ENCODE measurements around the gene KCNJ3.

The KCNJ3 gene

DNA sequence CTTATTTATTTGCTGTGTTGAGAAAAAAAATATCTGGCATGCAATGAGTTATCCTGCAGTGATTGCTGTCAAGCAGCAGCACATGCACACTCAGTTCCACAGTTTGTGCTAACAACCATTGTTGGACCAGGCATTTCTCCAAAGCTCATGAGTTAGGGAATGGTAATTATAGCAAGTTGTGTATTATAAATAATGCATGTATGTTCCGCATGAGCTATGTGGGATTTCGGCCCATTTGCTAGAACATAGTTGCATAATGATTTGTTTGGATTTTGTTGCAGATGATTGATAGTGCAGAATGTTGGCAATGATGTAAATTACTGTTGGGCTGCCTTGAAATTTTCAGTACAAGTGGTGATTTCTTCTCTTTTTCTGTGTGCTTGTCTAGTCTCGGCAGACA lies 10.7 kb downstream of the KCNJ3 start:
- DNase-seq = no peak

DNA sequence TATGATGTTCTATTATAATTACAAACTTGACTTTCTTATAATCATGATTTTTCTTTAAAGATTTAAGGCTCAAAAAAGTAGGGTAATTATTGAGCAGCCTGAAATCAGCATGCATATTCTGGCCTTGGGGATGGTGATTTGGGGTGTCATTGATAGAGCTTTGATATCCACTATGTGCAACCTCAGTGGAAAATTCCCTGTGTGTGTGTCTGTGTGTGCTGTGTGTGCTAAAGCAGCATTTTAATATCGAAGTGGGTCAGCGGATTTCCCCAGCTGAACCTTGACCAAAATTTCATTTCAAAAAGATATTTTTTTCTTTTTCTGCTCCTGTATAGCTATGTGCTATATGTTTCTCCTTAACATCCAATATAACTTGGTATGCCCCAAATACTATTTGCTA lies 11.6 kb downstream of the KCNJ3 start:
- DNase-seq = no peak

DNA sequence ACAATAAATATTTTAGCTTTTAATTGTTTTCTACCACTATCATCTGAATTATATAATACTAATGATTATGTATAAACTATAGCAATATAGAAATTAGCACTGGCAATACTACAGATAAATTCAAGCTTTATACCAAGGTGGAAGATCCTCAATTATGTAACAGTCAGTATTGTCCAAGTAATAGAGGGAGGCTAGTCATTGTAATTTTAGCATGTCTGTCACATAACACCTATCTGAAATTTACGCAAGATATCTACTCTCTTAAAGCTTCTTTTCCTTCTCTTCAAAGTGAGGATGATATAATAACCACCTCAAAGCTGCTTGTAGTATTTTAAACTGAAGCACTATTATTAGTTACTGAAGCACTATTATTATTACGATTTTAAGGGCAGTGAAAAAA lies 12.2 kb downstream of the KCNJ3 start:
- no peak for DNase-seq

DNA sequence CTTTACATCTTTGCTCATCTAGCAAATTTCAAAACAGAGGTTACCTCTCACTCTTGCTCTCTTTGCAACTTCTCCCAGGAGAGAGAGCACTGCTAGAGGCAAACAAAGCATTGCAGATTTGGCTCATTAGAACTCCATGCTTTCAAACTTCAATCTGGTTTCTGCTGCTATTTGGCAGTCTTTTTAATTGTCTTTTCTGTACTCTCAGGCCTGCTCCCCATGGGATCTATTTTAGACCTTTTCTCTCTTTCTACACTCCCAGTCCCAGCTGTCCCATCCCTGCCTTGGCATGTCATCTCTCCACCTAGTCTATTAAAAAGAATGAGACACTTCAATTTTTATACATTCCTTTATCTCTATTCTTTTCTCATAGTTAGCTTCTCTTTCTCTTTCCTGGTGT lies 15.2 kb downstream of the KCNJ3 start:
- no peak for DNase-seq

DNA sequence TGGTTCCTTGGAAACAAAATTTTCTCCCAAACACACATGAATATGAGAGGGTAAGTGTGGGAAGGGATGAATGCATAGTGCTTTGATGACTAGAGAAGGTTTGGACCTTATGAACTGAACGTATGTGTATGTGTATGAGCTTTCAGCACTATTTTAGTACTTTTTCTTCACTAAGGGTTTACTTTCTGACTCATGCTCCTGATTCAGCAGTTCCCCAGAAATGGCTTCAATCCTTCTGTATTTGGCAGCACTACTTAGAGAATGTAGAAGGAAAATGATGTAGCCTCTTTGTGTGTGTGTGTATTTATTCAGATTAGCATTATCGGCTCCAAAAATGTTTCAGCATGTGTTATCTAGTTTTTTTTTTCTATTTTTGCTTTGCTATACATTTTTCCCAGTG lies 22.2 kb downstream of the KCNJ3 start:
- DNase-seq = no peak

DNA sequence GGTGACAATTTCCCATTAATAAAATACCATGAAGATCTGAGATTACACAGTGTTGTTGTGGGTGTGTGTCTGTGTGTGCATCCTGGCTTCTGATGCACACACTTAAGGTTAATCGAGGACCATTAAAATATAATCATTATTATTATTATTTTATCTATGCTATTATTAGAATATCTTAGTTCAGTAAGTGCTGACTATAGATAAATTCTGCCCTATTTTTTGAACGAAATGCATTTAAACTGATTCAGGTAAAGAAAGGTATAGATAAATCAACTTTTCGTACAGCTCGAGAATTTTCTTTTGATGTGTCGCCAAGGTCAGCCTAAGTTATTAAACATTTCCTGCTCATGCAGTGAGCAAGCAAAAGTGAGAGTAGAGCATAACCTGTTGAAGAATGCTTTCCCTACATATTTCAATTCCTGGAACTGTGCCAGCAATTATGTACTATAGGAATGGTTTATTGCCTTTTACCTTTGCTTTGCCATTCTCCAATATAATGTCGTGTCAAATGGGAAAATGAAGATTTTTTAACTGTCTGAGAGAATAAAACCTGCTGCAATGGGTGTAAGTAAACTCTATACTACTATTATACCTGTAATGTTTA lies 25.8 kb downstream of the KCNJ3 start:
- DNase-seq = no peak

DNA sequence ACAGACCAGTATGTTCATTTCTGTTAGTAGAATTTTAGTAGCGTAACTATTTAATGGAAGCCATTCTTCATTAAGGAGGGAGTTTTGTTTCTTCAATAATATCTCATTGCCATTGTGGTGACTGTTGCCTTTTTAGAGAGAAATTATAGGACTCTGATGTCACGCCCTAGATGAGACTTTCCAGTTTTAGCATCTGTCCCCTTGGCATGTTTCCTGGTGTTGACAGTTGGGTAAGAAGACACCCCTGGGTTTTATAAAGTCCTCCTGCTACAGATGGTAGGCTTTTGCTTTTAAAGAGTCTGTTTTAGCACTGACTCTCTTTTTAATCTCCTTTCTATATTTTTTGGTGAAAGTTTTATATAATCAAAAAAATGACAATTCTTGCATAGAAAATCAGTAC lies 41.9 kb downstream of the KCNJ3 start:
- DNase-seq = no peak

DNA sequence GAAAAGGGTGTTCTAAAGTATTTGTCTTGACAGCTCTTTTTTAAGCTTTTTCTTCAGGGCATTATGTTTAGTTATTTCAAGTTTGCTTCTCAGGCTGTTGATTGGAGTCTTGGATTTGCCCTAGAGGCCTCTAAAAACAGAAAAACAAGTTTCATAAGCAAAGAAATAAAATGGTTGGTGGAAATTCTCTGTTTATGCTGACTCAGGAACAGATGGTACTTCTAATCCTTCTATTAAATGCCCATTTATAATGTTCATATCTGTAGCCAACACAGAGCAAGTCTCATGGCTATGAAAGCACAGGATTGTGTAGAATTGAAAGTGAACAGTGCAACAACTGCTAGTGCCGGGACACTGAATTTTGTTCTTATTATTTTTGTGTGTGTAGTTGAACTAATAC lies 60.4 kb downstream of the KCNJ3 start:
- DNase-seq = no peak

DNA sequence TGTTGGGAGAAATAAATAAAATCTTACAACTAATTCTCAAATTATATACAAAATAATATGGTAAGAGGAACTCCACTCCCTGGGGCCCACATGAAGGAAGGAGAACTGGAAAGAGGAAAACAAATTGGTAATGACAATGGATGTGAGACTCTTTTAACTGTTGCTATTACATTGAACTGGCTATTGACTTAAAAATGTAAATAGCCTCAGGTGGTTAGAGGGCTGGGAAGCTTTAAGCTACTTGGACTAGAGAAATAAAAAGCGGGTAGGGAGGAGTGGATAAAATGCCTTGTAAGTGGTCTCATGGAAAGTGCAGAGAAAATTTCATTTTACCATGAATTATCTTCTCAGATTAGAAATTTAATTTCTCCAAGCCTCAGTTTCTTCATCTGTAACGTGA lies 64.1 kb downstream of the KCNJ3 start:
- DNase-seq = no peak

DNA sequence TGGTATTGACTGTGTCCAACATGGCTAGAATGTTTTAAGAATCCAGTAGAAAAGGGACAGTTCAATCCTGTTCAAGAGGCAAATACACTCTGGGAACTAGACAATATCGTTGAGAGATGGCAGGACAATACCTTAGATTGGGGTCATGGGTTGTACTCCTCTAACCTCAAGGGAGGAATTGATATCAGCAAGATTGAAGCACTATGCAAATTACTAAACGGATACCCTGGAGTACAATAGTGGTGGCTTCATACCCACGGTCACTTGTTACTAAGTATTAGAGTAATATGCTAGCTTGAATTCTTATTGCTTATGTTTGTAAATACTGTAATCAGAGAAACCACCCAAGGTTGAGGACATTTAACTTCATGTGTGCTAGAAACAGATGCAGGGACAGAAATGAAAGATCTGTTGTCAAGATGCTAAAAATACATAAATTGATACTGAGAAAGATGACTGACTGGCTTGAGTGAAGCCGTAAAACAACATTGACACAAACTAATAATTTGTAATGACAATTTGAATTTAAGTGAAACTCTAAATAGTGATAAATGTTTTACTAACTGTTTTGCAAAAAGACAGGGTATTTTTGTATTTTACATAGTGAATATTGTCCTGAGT lies 73.3 kb downstream of the KCNJ3 start:
- DNase-seq = no peak

DNA sequence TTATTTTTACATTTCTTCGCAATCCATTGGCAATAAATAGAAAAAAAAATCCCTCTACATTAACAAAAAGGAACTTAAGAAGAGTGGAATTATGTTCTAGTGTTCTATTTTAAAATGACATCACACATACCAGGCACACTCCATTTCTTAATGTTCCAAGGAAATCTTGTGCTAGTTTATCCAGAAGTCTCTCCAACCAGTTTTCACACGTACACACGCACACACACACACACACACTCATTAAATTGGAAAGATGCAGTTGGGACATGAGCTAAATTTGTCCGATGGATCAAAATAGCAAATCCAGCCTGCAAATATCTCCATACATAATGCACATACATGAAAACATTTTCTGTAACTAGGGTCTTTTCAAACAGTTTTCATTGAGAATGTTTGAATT lies 78.3 kb downstream of the KCNJ3 start:
- no peak for DNase-seq

DNA sequence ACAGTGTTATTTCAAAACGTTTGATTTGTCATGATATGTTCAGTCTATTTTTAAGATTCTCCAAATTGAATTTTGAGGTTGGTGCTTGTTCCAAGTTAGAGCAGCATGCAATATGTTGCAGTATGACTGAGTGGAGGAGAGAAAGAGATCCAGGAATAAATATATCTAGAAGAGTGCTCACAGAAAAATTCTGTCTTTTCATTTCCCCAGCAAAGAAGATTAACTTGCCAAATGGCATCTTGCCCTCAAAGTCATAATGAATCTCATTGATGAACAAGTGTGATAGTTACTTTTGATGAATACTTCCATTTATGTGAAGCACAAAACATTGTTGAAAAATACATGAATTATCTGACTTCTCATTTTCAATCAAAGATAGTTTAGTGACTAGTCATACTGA lies 95.9 kb downstream of the KCNJ3 start:
- DNase-seq = no peak

DNA sequence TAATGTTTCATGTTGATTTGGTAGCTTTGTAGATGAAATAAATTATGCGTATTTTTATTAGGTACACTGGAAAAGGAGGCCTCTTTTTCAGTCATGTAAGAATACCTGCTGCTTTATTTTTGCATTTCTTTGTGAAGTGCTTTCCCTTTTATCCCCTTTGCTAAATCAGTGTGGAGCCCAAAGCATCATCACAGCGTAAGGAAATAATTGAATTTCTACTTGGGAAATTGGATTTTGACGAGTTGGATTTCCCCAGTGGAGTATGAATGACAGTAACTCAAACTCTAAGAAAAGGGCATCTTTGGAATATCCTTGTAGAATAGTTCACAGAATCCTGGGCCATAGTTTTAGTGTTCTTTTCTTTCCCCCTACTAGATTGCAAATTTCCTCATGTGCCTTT lies 97.2 kb downstream of the KCNJ3 start:
- no peak for DNase-seq

DNA sequence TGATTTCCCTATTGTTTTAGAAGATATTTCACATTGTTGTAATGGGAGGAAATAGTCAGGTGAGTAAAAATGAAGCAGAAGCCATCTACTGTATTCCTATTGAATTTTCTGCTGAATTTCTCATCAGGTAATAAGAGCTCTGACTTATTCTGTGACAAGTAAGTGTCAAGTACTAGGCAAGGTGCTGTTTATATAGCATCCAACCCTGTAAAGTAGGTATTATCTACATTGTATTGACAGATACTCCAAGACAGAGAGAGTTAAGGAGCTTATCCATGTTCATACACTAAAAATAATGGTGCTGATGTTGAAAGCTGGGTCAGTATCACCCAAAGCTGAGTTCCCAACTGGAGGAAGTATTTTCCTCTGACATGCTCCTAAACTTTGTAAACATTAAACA lies 106.0 kb downstream of the KCNJ3 start:
- DNase-seq = no peak

DNA sequence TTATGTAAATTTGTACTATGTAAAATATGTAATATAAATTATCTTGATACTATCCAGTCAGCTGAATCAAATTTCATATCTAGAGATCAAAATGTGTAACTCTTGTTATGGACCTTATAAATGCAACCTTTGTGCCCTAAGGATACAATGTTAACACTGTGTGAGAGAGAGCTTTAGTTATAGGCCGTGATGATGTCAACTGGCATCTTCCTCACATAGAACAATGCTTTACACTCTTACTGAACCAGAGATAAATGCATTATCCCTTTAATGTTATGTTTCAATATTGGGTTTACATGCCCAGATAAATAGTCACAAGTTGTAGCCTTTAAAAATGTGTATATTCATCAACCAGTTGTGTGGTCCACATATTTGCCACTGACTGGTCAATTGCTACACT lies 115.1 kb downstream of the KCNJ3 start:
- DNase-seq = no peak

DNA sequence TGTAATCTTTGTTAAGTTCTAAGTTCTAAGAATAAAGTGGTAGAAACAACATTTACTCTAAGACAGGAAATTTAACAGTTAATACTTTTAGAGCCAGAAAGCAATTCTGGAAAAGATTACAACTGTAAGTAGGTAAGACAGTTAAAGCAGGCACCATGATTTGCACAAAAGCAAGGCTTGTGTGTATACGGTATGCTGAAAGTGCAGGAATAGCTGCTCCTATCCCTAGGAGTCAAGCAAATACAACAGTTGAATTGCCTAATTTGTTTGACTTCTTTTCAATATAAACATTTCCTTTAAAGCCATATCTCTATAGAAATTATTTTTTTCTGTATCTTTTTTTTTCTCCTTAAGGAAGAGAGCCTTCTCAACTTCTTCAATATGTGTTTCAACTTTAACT lies 116.4 kb downstream of the KCNJ3 start:
- no peak for DNase-seq

DNA sequence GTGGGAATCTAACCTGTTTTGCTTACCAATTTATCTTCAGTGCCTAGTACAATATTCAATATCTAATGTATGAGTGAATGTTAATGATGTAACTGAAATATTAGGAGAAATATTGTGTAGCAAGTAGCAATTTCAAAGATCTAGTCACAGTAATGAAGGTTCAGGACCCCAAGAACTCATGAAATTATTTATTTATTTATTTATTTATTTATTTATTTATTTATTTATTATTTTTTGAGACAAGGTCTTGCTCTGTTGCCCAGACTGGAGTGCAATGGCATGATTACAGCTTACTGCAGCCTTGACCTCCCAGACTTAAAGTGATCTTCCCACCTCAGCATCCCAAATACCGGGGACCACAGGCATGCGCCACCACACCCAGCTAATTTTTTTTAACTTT lies 126.9 kb downstream of the KCNJ3 start:
- DNase-seq = no peak

DNA sequence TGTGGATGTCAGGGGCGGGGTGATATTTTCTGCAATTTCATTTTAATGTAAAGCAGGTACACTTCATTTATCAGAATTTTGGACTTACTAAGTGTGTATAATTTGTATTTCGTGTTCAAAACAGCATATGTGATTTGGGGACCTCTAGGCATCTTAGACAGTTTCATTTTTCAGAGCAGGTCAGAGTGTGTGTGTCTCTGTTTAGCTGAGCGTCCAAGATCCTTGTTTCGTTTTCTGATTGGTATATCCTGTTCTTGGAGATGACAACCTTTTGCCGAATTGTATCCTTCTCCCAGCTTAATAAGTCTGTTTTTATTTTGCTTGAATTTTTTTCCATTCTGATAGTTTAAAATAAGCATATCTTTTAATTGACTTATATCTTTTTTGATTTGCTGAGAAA lies 128.3 kb downstream of the KCNJ3 start:
- DNase-seq = no peak

DNA sequence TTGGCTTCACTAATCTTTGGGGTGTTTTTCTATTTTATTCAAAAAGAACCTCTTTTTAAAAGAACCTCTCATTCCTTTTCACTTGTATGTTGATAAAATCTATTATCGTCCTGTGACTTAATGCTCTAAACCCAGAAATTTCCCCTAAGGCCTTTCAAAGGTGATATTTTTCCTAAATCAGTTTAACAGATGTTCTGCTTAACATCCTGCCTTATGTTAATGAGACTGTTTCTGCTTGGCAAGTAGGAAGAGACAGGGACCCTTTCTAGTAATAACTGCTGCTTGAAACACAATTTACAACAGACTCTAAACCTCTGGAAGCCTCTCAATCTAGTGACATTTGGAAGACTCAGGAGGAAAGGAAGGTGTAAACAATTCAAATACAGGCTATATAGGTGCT lies 128.8 kb downstream of the KCNJ3 start:
- DNase-seq = no peak

DNA sequence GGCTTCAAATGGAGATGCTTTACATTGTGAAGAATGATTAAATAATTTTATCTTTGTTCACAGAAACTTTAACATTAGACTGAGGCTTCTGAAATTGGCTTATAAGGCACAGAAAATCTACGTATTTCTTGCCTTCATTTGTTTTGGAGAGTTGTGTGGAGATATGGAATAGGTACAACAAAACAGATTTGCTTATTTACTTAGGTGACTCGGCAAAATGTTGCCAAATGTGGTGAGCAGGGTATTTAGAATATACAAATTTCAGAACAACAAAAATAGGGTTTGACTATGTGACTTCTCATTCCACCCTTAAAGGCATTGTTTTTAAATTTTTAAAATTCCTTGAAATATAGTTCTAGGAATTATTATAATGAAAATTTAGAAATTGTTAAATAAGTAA lies 134.2 kb downstream of the KCNJ3 start:
- DNase-seq = no peak

DNA sequence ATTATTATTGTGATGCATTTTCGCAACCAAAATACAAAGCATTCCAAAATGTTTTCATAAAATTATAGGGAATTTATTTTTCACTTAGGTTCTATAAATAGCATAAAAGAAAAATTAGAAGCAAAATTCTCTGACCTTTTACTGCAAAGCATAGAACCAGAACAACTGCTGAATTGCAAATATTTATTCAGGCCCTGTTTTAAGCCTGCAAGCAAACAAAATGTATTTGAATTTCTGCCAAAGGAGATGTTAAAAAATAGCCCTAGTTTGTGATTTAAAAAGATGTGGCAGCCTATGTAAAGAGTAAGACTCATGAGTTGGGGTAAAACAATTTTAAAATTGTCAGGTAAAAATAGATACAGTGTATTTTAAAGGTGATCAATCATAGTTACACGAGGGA lies 138.1 kb downstream of the KCNJ3 start:
- DNase-seq = no peak

DNA sequence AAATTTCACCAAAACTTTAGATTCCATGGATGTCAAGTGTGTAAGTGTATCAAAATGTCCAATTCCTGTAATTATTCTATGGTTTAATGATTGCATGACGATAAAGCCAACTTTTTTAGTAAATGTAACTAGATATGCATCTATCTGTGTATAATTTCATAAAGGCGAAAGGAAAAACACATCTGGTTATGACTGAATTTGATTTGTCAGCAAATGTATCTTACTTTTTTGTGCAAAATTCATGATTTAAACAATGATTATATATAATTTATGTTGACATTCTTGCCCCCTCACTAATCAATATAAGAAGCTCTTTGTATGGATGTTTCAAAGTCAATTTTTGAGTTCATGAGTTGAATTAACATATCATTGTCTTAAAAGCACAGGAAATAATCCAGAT lies 138.5 kb downstream of the KCNJ3 start:
- no peak for DNase-seq

DNA sequence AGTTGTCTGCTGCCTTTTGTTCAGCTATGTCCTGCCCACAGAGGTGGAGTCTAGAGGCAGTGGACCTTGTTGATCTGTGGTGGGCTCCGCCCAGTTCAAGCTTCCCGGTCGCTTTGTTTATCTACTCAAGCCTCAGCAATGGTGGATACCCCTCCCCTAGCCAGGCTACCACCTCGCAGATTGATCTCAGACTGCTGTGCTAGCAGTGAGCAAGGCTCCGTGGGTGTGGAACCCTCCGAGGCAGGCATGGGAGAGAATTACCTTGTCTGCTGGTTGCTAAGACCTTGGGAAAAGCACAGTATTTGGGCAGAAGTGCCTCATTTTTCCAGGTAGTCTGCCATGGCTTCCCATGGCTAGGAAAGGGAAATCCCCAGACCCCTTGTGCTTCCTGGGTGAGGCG lies 146.0 kb downstream of the KCNJ3 start:
- no peak for DNase-seq

DNA sequence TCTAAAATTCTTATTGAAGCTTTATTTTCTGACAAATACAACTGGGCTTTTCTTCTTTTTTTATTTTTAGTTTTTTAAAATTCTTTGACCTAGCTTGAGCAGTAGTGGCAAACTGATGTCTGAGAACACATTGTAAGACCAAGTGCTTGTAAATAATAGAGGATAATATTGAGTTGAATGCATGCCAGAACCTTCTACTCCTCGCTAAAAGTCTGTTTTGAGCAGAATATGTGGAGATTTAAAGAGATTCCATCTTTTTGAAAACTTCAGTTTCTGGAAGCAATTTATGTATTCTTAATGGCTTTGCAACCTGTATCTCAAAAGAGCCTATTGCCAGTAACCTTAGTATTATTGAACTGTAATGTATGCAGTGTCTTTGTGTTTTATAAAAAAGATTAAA lies 148.3 kb downstream of the KCNJ3 start:
- DNase-seq = no peak

DNA sequence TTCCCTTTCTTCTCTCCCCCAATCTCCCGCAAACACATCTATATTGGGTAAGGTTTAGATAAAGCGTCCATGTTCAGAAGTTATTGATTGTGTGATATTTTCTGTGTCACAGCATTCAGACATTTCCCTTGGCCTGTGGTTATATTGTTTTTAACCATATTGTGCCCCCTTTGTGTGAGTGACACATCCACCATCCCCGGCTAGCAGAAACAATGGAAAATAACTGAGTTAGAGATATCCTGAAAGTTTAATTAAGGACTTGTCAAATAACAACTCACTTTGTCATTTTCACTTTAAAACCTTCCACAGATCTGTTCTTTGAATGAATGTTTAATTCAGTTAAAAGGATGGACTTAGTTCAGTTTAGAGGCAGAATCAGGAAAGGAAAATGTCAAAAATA lies 151.0 kb downstream of the KCNJ3 start:
- DNase-seq = no peak

DNA sequence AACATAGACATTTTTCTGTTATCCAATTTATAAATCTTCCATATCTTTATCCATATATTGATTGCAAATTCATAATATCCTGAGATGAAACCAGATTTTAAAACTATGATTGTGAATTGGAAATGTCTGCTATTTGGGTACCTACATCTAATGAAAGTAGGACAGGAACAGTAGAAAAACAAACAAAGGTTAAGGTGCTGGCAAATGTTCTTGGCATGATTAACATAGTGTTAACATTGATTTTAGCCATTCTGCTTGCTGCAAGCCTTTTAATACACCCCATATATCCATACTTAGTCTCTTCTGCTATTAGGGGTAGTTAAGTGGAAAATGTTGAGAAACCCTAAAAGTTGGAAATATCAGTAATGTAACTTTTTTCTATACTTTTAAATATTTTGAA lies 152.0 kb downstream of the KCNJ3 start:
- no peak for DNase-seq

Data from central memory CD4-positive, alpha-beta T cell (primary cell).